GM19351 (cell line): ENCODE results near the gene DNAH14.
"Not testable (repeated sequence)": the region's sequence is repeated elsewhere in the genome, so short reads cannot be mapped to it uniquely, and the experiment has no call there.

Source experiments
- ATAC-seq: cut with Tn5 transposase; IDR thresholded peaks from one replicate; pipeline ENCODE4 v1.9.1; 2021; ENCODE audit warnings: mild to moderate bottlenecking, moderate library complexity; ENCODE audit not compliant: unreplicated experiment

DNAH14 gene

DNA sequence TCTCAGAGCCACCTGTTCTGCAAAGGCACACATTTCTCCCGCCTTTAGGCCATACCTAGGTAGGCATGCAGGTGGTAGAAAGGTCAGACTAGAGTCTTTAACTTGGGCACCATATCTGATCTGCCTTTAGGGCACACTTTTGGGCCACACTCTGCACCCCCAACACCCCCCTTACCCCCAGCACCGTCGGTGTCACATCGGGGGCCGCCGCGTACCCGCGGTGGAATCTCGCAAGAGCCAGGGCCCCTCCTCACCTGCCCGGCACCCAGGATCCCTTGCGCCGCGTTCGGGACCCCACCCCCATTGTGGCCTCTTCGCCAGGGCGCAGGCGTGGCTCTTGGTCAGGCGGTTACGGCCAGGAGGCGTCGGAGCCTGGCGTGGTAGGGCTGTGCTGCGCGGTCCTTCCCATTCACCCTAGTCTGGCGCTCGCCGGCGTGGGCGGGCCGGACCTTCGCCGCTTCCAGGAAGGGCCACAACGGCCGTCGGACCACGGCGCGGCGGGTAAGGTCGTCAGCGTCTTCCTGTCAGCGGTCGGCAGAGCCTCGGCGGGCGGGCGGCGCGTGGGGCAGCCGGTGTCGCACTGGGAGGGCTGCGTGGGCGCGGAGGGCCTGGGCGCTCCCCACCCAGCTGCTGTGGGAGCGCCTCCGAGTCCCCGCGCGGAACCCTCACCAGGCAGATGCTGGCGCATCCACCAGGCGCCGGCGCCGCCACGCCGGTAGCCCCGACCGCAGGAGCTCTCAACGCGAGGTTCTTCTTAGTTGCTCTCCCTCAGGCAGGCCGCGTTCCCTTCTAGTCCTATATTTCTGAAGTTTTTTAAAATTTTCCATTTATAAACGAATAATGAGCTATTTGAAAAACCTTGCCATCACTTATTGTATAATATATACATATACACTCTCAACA, at the start of gene DNAH14:
Gene DNAH14 (plus strand): TSS at position 341 of the 903 bp plus-strand sequence. CDS start 23,028 bp downstream, outside the sequence.
- ATAC-seq, result peak; percentile 69

DNA sequence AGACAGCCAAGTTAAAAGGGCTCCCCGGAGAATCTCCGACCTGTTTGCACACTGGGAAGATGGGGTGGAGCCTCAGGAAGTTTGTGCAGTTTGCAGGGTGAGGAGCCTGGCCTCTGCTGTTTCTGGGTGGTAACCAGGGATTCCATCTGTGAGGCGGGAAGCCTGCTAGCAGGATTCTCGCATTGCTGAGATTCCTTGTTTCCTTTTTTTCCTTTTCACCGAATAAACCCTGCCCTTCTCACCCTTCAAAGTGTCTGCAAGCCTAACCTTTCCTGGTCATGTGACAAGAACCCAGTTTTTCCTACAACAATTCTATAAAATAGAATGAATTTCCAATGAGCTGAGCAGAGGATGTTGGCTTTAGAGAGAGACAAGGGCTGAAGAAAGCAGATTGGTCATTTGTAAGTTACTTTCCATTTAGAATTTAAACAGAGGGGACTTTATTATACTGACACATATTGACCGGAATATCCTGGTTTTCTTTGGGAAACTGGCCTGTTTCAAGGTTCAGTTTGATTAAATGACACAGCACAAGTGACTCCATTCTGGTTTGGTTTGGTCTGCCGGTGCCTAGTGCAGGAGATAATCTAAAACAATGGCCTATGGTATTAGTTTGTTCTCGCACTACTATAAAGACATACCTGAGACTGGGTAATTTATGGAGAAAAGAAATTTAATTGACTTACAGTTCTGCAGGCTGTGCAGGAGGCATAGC, 48.7 kb upstream of the DNAH14 start:
- no peak for ATAC-seq

DNA sequence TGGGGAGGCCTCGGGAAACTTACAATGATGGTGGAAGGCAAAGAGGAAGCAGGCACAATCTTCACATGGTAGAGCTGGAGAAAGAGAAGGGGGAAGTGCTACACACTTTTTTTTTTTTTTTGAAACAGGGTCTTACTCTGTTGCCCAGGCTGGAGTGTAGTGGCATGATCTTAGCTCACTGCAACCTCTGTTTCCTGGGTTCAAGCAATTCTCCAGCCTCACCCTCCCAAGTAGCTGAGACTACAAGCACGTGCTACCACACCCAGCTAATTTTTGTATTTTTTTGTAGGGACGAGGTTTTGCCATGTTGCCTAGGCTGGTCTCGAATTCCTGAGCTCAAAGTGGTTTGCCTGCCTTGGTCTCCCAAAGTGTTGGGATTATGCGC, 48.2 kb upstream of the DNAH14 start:
- ATAC-seq, result not testable (repeated sequence)

DNA sequence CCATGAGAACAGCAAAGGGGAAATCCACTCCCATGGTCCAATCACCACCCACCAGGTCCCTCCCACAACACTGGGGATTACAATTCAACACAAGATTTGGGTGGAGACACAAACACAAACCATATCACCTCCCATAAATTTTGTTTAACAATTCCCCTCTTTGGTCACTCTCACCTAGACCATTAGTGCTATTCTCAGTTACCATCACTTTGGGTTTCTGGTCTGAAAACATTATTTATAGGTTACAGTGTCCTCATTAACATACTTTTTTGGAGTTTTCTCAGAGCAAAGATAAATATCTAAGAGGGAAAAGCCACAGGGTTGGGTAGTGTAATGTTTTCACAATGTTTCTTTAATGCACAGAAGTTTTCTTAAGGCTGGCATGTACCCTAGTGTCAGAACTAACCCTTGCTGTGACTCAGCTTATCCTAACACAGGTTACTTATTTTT, 47.7 kb upstream of the DNAH14 start:
- ATAC-seq, result peak; percentile 45

DNA sequence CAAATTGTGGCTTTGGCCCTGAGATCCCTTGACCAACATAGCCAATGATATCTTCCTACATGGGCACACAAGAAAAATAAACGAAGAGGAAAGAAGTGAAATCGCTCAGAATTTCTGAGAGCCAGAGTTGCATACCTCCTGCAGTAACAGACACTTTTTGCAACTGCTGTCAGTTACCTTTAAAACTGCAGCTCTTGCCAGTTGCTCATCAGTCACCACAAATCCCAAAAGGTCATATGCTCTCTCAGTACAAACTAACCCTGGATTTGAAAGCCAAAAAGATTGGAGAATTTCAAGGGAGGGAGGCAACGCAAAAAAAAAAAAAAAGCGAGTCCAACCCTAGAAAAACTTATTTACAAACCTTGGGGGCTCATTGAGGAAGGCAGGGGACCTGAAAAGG, 47.2 kb upstream of the DNAH14 start:
- no peak for ATAC-seq

DNA sequence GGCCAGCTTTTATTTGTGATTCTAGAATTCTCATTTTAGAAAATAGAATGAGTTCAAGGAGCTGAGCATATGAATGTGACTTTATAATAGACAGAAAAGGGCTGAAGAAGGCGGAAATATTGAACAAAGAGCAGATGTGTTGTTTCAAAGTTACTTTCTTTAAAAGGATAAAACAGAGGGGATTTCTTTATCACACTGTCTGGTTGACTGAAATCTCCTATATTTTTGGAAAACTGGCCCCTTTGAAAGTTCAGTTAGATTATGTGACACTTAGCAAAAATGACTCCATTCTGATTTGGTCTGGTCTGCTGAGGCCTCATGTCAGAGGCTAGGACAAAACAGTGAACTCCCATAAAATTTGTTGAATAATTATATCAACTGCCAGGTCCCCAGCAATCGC, 46.4 kb upstream of the DNAH14 start:
- no peak for ATAC-seq

DNA sequence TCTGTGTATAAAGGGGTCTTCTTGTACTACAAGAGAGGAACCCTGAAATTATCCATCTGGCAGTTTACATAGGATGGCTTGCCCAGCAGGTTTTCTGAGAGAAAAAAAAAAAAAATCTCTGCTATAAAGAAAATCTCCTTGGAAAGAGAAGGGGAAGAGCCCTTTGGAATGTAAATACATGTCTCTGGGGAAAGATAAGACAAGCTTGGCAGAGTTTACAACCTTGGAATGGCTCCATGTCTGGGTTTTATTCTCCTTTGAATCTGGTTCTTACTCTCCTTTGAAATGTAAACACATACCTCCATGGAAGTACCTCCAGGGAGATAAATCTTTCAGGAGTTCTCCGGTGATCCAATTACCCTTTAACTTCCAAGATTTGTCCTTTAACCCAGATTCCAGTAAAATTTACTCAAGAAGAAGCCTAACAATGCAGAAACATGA, 45.1 kb upstream of the DNAH14 start:
- no peak for ATAC-seq

DNA sequence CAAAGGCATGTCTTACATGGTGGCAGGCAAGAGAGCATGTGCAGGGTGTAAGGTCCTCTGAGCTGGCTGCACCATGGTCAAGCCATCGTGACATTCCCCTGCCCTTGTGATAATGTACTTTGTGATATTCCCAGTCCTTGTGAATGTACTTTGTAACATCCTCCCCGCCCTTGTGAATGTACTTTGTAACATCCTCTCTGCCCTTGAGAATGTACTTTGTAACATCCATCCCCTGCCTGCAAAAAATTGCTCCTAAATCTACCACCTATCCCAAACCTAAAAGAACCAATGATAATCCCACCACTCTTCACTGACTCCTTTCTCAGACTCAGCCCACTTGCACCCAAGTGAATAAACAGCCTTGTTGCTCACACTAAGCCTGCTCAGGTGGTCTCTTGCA, 44.1 kb upstream of the DNAH14 start:
- not testable (repeated sequence) for ATAC-seq

DNA sequence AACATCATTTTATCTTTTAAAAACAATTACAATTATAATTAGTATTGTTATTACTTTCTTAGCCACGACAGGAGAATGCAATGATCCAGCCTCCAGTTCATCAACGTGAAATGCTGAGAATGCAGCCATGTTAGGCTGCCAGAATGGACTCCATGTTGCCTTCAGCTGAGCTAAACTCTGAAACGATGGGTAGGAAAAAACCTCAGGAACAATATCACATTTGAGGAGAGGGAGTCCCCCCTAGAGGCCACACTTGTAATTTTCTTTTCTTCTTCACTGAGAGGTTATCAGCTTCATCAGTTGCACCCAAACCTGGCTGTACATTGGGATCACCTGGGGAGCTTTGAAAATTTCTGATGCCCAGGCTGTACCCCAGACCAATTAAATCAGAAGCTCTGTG, 34.6 kb upstream of the DNAH14 start:
- no peak for ATAC-seq

DNA sequence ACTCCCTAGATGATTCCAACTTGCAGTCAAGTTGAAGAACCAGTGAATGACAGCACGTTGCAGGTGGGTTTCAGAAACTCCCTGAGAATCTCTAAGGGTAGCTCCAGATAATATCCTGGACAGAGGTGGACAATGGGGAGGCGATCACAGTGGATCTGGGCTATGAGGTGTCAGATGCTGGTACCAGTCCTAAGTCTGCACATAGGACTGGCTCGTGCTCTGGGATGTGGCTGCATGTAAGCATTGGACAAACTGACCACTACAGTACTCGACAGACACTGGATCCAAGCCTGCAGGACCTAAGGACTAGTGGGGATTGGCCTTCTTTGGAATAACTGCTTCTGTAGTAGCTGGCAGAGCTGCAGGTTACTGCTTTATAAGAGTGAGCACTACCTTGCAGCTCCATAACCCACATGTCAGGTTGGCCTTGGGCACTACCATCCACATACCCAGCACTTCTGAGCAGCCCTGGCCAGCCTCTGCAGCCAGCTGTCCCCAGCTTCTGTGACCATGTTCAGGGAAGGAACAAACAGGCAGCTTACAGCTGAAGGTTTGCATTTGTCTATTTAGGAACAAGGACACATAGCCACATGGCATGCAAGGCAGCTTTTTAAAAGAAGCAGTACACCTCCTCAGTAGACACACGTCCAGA, 33.2 kb upstream of the DNAH14 start:
- no peak for ATAC-seq

DNA sequence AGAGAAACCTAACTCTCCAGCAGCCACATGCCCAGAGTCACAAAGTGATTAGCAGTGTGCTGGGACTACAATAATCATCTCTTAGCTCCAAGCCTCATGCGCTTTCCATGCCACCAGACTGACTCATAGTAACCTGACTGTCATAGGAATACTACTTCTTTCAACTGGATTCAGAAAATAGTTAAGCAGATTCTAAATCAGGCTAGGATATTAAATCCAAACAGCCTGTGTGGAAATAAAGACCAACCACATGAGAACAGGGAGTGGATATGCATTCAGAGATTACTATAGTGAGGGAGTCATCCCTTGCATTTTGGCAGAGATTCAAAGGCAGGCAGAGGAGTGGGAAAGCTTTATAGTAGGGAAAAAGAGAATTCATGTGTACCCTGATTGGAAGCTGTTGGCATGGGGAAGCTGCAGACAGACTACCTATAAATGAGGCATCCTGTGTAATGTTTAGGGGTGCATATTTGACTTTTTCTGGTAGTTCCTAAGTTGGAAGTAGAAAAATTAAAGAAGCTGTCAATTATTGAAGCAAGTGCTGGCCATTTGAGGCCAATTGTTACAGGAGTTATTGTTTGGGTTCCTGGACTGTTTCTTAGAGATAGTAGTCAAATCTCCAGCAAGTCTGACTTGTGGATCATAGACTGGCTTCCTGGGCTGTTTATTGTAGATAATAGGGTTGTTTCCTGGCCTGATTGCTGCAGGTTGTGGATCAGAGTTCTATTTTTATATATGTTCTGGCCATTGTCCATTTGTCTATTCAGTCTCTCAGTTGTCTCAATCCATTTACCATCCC, 31.7 kb upstream of the DNAH14 start:
- ATAC-seq, result no peak

DNA sequence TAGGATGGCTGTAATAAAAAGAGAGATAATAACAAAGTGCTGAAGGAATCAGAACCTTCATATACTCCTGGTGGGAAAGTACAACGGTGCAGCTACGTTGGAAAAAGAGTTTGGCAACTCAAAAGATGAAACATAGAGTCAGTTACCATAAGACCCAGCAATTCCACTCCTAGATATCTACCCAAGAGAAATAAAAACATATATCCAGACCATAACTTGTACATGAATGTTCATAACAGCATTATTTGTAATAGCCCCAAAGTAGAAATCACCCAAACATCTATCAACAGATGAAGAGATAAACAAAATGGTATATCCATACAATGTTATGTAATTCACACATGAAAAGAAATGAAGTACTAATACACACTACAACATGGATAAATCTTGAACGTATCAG, 30.5 kb upstream of the DNAH14 start:
- no peak for ATAC-seq

DNA sequence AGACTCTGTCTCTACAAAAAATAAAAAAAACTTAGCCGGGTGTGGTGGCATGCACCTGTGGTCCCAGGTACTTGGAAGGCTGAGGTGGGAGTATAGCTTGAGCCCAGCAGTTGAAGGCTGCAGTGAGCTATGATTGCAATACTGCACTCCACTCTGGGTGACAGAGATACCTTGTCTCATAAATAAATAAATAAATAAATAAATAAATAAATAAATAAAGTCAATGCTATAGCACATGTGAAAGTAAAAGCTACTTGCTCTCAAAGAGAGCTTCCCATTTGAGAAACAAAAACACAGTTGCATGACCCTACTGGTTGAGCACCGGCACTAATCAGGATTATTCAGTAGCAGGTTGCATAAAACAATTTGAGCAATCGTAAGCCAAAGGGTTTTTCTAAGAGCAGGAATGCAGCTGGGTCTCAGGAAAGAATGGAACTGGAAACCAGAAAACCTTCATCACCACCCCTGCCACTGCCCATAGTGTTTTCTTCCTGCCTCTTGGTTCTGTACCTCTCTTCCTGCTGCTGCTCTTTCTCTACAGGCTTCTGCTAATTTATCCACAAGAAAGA, 29.3 kb upstream of the DNAH14 start:
- no peak for ATAC-seq

DNA sequence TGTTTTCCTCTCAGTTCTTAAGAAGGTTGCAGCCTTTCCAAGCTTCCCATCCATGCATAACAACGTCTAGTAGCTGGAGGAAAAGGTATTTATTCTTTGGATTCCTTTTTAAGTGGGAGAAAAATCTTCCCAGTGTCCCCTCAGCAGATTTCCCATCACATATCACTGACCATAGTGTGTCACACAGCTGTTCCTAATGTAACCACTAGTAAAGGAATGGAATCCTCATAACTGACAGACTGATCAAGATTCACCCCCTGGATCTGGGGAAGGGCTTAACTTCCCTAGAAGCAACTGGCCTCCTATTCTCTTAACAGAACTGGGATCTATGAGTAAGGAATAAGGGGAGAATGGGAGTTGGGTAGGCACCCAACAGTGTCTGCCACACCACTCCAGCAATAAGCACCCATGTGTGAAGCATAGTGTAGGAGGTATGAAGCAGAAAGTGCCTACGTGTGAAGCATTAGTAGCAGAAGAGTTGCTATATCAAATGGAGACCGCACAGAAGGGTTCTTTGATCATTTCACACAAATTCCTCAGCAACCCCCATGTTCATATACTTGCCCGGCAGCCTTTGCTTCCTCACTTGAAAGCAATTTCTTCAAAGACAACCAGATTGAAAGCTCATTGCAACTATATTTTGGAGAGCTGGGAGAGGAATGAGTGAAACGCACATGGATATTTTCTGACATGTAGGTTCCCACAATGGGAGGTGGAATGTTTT, 28.2 kb upstream of the DNAH14 start:
- ATAC-seq, result no peak

DNA sequence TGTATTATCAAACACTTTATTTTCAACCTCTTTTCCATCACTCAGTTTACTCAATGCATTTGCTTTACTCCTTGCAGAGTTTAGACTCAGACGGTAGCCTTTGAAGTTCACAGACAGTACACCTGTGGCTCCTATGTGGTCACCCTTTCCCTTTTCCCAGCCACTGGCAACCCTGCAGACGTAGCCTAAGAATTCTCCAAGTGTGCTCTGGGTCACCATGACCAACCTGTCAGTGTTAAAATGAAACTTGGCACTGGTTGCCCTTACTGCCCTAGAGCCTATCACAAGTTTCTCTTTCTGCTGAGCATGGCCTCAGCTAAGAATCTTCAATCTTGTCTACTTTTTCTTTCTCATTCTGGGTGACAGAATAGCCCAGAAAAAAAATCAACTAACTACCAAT, 25.5 kb upstream of the DNAH14 start:
- no peak for ATAC-seq

DNA sequence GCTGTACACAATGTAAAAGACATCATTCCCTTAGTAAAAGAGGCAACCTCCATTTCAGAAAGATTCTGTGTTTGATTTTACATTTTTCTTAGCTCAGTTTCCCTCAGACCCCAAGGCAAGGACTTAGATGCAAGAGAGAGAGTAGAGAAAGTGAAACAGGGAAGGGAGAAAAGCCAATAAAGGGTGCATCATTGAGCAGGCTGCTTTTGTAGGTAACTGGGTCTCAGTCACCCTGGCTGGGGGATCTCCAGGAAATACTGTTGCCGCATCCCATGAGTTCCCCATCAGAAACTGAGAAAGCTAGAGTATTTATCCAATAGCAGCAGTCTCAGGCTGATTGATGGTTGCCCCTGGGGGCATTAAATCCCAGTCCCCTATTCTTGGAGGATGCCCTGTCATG, 23.1 kb upstream of the DNAH14 start:
- no peak for ATAC-seq

DNA sequence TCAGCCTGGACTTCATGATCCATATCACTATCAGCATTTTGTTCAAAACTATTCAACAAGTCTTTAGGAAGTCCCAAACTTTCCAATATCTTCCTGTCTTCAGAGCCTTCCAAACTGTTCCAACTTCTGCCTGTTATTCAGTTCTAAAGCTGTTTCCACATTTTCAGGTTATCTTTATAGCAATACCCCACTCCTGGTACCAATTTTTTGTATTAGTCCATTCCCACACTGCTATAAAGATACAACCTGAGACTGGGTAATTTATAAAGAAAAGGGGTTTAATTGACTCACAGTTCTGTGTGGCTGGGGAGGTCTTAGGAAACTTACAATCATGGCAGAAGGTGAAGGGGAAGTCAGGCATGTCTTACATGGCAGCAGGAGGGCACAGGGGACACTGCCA, 18.3 kb upstream of the DNAH14 start:
- no peak for ATAC-seq

DNA sequence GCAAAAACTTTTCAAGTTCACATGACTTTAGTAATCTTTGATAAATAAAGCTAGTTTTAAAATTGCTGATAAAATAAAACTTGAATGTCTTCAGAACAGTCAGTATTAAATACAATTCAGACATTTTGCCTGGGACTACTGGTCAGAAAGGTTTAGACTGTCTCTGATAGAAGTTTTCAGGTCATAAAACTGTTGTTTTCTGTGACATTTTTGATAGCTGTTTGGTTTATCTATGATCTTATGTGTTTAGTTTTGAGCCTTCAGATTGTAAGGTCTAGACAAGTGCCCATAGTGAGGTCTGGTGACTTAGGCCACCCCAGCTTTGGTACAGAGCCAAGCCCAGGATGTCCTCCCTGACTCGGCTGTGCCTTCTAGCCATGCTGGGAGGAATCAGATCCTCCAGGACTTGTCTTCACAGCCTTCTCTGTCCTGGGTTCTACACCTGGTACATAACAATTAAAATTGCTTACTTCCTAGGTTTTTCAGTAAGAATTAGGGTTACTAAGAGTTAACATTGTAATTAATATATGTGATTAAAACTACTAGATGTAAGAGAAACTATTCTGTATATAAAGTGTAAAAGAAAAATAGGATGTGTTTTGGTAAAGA, 15.1 kb upstream of the DNAH14 start:
- ATAC-seq, result no peak

DNA sequence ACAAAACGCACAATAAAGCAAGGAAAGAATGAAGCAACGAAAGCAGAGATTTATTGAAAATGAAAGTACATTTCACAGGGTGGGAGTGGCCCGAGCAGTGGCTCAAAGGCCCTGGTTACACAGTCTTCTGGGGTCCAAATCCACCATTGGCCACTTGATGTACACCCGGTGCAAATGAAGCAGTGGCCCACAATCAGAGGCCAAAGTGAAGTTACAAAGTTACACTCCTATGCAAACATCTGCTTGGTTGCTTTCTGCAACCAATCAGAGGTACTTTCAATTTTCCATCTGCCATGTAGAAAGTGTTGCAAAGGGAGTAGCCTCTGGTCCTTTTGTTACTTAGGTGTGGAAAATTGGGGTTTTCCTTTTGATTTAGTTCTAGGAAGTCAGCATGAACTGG, 10.0 kb upstream of the DNAH14 start:
- ATAC-seq, result no peak
